ENCODE data around the gene UTS2. TPM values are rescaled to one million over a fixed set of nuclear protein-coding genes. Genes with fewer than 3 reads are reported as not detected.

The UTS2 gene
- total RNA-seq, 1 donor from 2014 or later: 5.9 TPM

GRCh38 chr1:7869136-7869920, 16.5 kb upstream of the UTS2 start:
- no peaks in the 10 kb centered on the region for H3K27me3 Mint-ChIP-seq
- DNase-seq: no peak
- CTCF ChIA-PET: no interaction called here
- ATAC-seq (ENCODE audit: low read depth): no peak
- no peaks in the 10 kb centered on the region for H3K9me3 Mint-ChIP-seq
- H3K4me3 Mint-ChIP-seq: no peak overlapping the region
- TF ChIP-seq, protein P1, sequence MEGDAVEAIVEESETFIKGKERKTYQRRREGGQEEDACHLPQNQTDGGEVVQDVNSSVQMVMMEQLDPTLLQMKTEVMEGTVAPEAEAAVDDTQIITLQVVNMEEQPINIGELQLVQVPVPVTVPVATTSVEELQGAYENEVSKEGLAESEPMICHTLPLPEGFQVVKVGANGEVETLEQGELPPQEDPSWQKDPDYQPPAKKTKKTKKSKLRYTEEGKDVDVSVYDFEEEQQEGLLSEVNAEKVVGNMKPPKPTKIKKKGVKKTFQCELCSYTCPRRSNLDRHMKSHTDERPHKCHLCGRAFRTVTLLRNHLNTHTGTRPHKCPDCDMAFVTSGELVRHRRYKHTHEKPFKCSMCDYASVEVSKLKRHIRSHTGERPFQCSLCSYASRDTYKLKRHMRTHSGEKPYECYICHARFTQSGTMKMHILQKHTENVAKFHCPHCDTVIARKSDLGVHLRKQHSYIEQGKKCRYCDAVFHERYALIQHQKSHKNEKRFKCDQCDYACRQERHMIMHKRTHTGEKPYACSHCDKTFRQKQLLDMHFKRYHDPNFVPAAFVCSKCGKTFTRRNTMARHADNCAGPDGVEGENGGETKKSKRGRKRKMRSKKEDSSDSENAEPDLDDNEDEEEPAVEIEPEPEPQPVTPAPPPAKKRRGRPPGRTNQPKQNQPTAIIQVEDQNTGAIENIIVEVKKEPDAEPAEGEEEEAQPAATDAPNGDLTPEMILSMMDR (IDR thresholded peaks at IDR 0.05): no peak
- POLR2A ChIA-PET: no interaction called here
- intact Hi-C loops (cut with micrococcal nuclease): no loop called here
- H3K27ac Mint-ChIP-seq: no peak overlapping the region
- no peaks in the 10 kb centered on the region for H3K36me3 Mint-ChIP-seq (ENCODE audit: low read depth)
- H3K4me1 Mint-ChIP-seq: no peaks in the 10 kb centered on the region

- Mint-ChIP-seq H3K9me3 (no peaks in the 10 kb centered on the region), H3K4me3 (no peak overlapping the region), H3K36me3 (ENCODE audit: low read depth) (no peaks in the 10 kb centered on the region), H3K27me3 (no peaks in the 10 kb centered on the region), H3K27ac (no peak overlapping the region), H3K4me1 (no peaks in the 10 kb centered on the region)
- TF ChIP-seq, protein P1 (IDR thresholded peaks at IDR 0.05): no peak
- no peak for DNase-seq
- ChIA-PET CTCF (no interaction called here), POLR2A (no interaction called here)
- intact Hi-C loops (cut with micrococcal nuclease): no loop called here
- ATAC-seq (ENCODE audit: low read depth): no peak
These were observed 15.4 kb upstream of the UTS2 start for GRCh38 chr1:7868070-7868780.

DNA sequence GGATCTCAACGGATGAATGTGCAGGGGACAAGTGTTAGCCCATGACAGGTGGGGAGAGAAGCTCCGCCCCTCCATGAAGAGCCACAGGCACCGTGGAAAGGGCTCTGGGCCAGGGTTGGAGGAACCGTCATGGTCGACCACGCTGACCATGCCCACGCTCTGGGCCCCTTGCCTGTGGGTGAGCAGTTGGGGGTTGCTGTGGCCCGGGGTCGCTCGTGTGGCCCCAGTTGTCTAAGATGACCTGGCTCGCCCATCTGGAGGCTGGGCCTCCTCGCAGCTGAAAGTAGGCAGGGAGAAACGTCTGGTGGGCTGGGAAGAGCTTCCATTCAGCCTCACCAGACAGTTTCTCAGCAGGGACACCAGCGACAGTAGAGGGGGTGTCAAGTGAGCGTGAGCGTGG, 13.1 kb upstream of the UTS2 start:
- intact Hi-C loops (cut with micrococcal nuclease): no loop called here
- POLR2A ChIA-PET: interaction anchor here (0.5 kb wide), 1 partner anchor 23 kb away, joined by 5 read pairs; no protein-coding TSS in a partner anchor

GRCh38 chr1:7863756-7864328, 11.0 kb upstream of the UTS2 start:
- H3K36me3 Mint-ChIP-seq (ENCODE audit: low read depth): no peaks in the 10 kb centered on the region
- no peaks in the 10 kb centered on the region for H3K4me1 Mint-ChIP-seq
- no peaks in the 10 kb centered on the region for H3K27me3 Mint-ChIP-seq
- CTCF ChIA-PET: no interaction called here
- H3K9me3 Mint-ChIP-seq: no peaks in the 10 kb centered on the region
- no peak for DNase-seq
- TF ChIP-seq, protein P1 (IDR thresholded peaks at IDR 0.05): no peak
- no peak overlapping the region for H3K4me3 Mint-ChIP-seq
- ATAC-seq (ENCODE audit: low read depth): no peak
- H3K27ac Mint-ChIP-seq: no peak overlapping the region
- POLR2A ChIA-PET: interaction anchor here (0.6 kb wide), 1 partner anchor 24 kb away, joined by 5 read pairs; no protein-coding TSS in a partner anchor
- intact Hi-C loops (cut with micrococcal nuclease): no loop called here

More for the DNA sequence above, 13.1 kb upstream of the UTS2 start:
- H3K4me1 Mint-ChIP-seq: no peaks in the 10 kb centered on the region
- DNase-seq (no peak), ATAC-seq (ENCODE audit: low read depth) (no peak)
- H3K27me3 Mint-ChIP-seq: no peaks in the 10 kb centered on the region
- TF ChIP-seq, protein P1 (IDR thresholded peaks at IDR 0.05): no peak
- CTCF ChIA-PET: no interaction called here
- H3K36me3 Mint-ChIP-seq (ENCODE audit: low read depth): no peaks in the 10 kb centered on the region
- no peak overlapping the region for H3K27ac Mint-ChIP-seq
- no peaks in the 10 kb centered on the region for H3K9me3 Mint-ChIP-seq
- H3K4me3 Mint-ChIP-seq: no peak overlapping the region
